Stimulated activated CD4-positive, alpha-beta T cell treated with anti-CD3 and anti-CD28 coated beads, Interleukin-15, amount 100 ng/mL, for 24 hours (primary cell): ENCODE data around the gene CCDC182.

Experiments used
- DNase-seq: peaks from one replicate; pipeline ENCODE4 v3.0.0-alpha.2; 2020

CCDC182 gene

GRCh38 chr17:57696050-57696449, 49.0 kb downstream of the CCDC182 start:
- no peak for DNase-seq
